Measurements from ENCODE around the gene MDN1.

GRCh38 chr6:89638320-89639195 lies 181.0 kb downstream of the MDN1 start, which contains the start of gene LYRM2:
- TF ChIP-seq CTCF (IDR thresholded peaks at IDR 0.05) (peak in 3 of 4 experiments; percentile 16 to 49 (median 35)), POLR2A (IDR thresholded peaks at IDR 0.05) (peak; percentile 65 to 91)

Measured in uterus (tissue), 2 donors.